Body of pancreas (tissue), 4 donors: Measurements from ENCODE around the gene RNF225.

ENCODE experiments used
- CTCF ChIP-seq, 7 experiments: fragments of 450-650 bp in 4 of 7; fragments of 200-600 bp in 3 of 7; sonication (generic) in 3 of 7; IDR thresholded peaks; one replicate each; pipeline ENCODE4 v1.5.1; 2016 to 2019; ENCODE audit warnings: antibody characterized with exemption in 7 of 7
- POLR2A ChIP-seq, 3 donors: fragments of 450-650 bp; IDR thresholded peaks; one replicate each; pipeline ENCODE4 v1.6.1; 2016; ENCODE audit warnings: antibody characterized with exemption in 3 of 3, mild to moderate bottlenecking in 2 of 3

GRCh38 chr19:58401840-58402421 lies 6.5 kb downstream of the RNF225 start:
- no peak for TF ChIP-seq CTCF (IDR thresholded peaks at IDR 0.05)
- no peak for TF ChIP-seq POLR2A (IDR thresholded peaks at IDR 0.05)
